Ascending aorta (tissue), 2 donors: ENCODE data around the gene JPH3. TPM values are rescaled to one million over a fixed set of nuclear protein-coding genes. Genes with fewer than 3 reads are reported as not detected.
A peak's percentile ranks its signal among the peaks of the same experiment; 100 is the strongest.

Experiments used
- DNase-seq, 2 donors: peaks; one replicate each; pipeline ENCODE4 v3.0.0-alpha.2; 2019; ENCODE audit warnings: low spot score in 2 of 2
- H3K27ac ChIP-seq, 2 donors: fragments of 200-600 bp; sonication (generic); one replicate each; pipeline ENCODE4 v1.5.1; 2016 to 2017; ENCODE audit warnings: mild to moderate bottlenecking in 1 of 2
- H3K27me3 ChIP-seq: fragments of 200-600 bp; sonication (generic); one replicate; pipeline ENCODE4 v1.5.1; 2017
- H3K36me3 ChIP-seq, 2 donors: fragments of 200-600 bp; sonication (generic); one replicate each; pipeline ENCODE4 v1.5.1; 2016
- H3K4me1 ChIP-seq, 2 donors: fragments of 200-600 bp; sonication (generic); one replicate each; pipeline ENCODE4 v1.5.1; 2016 to 2017; ENCODE audit warnings: mild to moderate bottlenecking in 1 of 2
- H3K4me3 ChIP-seq, 2 donors: fragments of 200-600 bp; sonication (generic); one replicate each; pipeline ENCODE4 v1.5.1; 2016 to 2017; ENCODE audit warnings: mild to moderate bottlenecking in 1 of 2
- H3K9me3 ChIP-seq, 2 donors: fragments of 200-600 bp; sonication (generic); one replicate each; pipeline ENCODE4 v1.5.1; 2016
- intact Hi-C: fragments of 100-400 bp; cut with DNase I; formaldehyde crosslinking; loops from one replicate; pipeline ENCODE4 v1.15.1; 2023
- total RNA-seq: library from RNA; depleted of rRNA; stranded (reverse); fragments of >200 nt; gene quantifications from one replicate; pipeline ENCODE4 v1.1.0, GENCODE V29; 2016
- TF ChIP-seq, protein P1 (sequence below), 3 experiments: fragments of 200-600 bp in 2 of 3; fragments of 450-650 bp in 1 of 3; sonication (generic) in 2 of 3; IDR thresholded peaks; one replicate each; pipeline ENCODE4 v1.5.1; 2016 to 2019; ENCODE audit warnings: antibody characterized with exemption in 3 of 3, mild to moderate bottlenecking in 1 of 3, moderate library complexity in 1 of 3

JPH3 gene
- total RNA-seq, 1 donor from 2014 or later, result not detected

DNA sequence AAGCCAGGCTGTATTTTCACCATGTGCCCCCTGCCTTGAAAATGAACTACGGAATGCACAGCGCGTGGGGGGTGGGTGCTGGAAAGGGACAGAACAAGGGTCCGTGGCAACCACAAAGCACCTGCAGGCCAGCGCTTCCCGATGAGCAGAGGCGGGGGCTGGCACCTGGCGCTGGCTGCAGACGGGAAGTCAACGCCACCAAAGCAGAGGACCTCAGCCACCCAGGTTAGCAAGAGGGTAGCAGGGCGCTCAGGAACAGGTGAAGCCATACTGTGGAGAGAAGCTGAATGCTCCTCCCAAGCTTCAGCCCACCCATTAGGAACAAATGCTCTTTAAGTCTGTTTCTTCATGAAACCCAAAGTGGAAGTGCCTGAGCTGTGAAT, 98.8 kb downstream of the JPH3 start:
- Histone ChIP-seq H3K9me3 (no peaks in the 10 kb centered on the region), H3K27ac (no peak overlapping the region), H3K4me1 (no peaks in the 10 kb centered on the region), H3K36me3 (peaks cover 21 to 34% of the 10 kb centered on the region in 2 donors), H3K4me3 (no peak overlapping the region), H3K27me3 (no peaks in the 10 kb centered on the region)
- DNase-seq, result no peak
- intact Hi-C loops, result no loop called here
- TF ChIP-seq, protein P1, sequence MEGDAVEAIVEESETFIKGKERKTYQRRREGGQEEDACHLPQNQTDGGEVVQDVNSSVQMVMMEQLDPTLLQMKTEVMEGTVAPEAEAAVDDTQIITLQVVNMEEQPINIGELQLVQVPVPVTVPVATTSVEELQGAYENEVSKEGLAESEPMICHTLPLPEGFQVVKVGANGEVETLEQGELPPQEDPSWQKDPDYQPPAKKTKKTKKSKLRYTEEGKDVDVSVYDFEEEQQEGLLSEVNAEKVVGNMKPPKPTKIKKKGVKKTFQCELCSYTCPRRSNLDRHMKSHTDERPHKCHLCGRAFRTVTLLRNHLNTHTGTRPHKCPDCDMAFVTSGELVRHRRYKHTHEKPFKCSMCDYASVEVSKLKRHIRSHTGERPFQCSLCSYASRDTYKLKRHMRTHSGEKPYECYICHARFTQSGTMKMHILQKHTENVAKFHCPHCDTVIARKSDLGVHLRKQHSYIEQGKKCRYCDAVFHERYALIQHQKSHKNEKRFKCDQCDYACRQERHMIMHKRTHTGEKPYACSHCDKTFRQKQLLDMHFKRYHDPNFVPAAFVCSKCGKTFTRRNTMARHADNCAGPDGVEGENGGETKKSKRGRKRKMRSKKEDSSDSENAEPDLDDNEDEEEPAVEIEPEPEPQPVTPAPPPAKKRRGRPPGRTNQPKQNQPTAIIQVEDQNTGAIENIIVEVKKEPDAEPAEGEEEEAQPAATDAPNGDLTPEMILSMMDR (IDR thresholded peaks at IDR 0.05), result no peak

DNA sequence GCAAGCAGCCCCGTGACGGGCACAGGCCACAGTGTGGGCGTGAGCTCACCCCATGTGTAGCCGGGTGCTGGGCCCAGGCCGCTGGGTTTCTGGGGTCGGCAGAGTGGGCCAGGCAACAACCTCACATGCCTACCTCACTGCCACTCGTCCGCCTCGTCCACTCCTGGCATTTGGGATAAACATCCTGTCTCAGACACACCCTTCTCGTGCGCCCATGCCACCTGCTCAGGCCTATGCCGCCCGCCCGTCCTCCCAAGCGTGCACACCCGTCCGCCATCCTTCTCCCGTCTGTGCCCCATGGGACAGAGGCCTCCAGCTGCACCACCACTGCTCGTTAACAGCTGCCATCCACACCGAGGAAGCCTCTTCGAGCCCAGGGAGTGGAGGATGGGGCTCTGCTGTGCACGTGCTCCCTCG, 99.2 kb downstream of the JPH3 start:
- intact Hi-C loops, result no loop called here
- H3K36me3 ChIP-seq, result peaks cover 21 to 34% of the 10 kb centered on the region in 2 donors
- H3K27me3 ChIP-seq, result no peaks in the 10 kb centered on the region
- DNase-seq, result no peak
- no peak overlapping the region for H3K27ac ChIP-seq
- no peaks in the 10 kb centered on the region for H3K4me1 ChIP-seq
- H3K4me3 ChIP-seq, result no peak overlapping the region
- TF ChIP-seq, protein P1 (IDR thresholded peaks at IDR 0.05), result no peak
- no peaks in the 10 kb centered on the region for H3K9me3 ChIP-seq

DNA sequence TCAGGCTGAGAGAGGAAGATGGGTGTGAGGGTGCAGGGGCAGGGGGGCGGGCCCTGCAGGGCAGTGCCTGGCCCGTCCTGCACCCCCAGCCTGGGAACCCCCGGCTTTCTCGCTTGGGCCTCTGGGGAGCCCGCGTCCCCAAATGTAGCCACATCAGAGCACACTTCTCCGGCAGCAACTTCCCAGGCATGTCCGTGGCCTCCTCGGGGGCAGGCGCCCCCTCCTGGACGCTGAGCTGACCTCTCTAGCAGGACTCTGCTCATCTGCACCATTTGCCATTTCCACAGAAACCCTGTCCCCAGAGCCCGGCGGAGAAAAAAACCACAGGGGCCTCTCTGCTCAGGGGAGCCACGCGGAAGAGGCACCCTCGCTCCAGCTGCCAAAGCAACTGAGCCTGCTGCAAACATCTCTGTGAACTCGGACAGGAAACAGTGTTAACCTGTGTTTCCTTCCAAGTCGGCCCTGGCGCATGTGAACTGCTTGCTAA, 100.1 kb downstream of the JPH3 start:
- intact Hi-C loops, result no loop called here

DNA sequence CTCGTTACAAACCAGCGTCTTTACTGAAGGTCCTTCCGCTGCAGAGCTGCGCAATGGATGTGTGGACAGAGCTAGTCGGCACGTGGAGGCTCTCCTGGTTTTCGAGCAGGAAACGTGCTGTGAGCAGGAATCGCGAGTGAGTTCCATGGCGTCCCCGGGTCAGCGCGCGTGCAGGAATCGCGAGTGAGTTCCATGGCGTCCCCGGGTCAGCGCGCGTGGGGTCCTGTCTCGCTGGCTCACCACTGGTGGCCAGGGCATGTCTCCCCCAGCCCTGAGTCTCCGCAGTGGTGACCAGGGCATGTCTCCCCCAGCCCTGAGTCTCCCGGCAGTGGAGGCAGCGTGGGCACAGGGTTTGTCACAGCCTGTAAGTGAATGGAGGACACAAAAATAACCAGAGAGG, 100.8 kb downstream of the JPH3 start:
- Histone ChIP-seq H3K36me3 (peaks cover 22 to 45% of the 10 kb centered on the region in 2 donors), H3K9me3 (no peaks in the 10 kb centered on the region), H3K4me1 (no peaks in the 10 kb centered on the region), H3K27me3 (no peaks in the 10 kb centered on the region), H3K27ac (no peak overlapping the region), H3K4me3 (no peak overlapping the region)
- TF ChIP-seq, protein P1 (IDR thresholded peaks at IDR 0.05), result no peak
- intact Hi-C loops, result no loop called here
- DNase-seq, result no peak

More for the DNA sequence above, 100.1 kb downstream of the JPH3 start:
- Histone ChIP-seq H3K4me1 (no peaks in the 10 kb centered on the region), H3K27ac (no peak overlapping the region), H3K36me3 (peaks cover 21 to 39% of the 10 kb centered on the region in 2 donors), H3K9me3 (no peaks in the 10 kb centered on the region), H3K4me3 (no peak overlapping the region), H3K27me3 (no peaks in the 10 kb centered on the region)
- TF ChIP-seq, protein P1 (IDR thresholded peaks at IDR 0.05), result peak in 1 of 3 experiments; percentile 29
- no peak for DNase-seq

DNA sequence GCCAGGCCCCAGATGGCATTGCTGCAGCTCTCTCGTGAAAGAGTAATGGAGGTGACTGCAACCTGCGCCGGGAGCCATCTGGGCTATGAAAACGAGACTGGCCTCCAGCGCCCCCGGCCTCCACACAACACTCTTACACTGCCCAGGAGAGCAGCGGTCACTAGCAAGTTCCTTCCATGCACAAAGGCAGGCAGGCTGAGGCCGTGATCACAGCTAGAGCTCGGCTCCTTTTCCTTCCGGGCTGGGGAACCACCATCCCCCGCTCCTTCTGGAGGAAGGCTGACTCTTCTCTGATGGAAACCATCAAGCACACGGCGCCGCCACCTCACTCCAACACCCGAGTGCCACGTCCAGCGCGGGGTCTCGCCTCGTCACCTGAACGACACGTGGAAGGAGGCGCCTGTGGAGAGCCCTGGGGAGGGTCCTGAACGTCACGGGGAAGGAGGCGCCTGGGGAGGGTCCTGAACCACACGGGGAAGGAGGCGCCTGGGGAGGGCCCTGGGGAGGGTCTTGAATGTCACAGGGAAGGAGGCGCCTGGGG, 101.6 kb downstream of the JPH3 start:
- no peak overlapping the region for H3K27ac ChIP-seq
- no peak overlapping the region for H3K4me3 ChIP-seq
- no peaks in the 10 kb centered on the region for H3K9me3 ChIP-seq
- no peaks in the 10 kb centered on the region for H3K4me1 ChIP-seq
- DNase-seq, result no peak
- intact Hi-C loops, result no loop called here
- peaks cover 30 to 53% of the 10 kb centered on the region in 2 donors for H3K36me3 ChIP-seq
- no peaks in the 10 kb centered on the region for H3K27me3 ChIP-seq
- TF ChIP-seq, protein P1 (IDR thresholded peaks at IDR 0.05), result no peak
